WERI-Rb-1 (cell line): Measurements from ENCODE around the gene MAP4K4.

ENCODE experiments used
- DNase-seq: peaks from one replicate; pipeline ENCODE4 v3.0.0-alpha.2; 2020
- H3K27ac ChIP-seq: fragments of 250-450 bp; sonication (Bioruptor Pico); 2 replicates; pipeline ENCODE4 v1.5.1; 2020; ENCODE audit warnings: mild to moderate bottlenecking, moderate library complexity
- H3K27me3 ChIP-seq: fragments of 250-450 bp; sonication (Bioruptor Pico); 2 replicates; pipeline ENCODE4 v1.5.1; 2021; ENCODE audit warnings: mild to moderate bottlenecking, low read depth, moderate library complexity; ENCODE audit not compliant: insufficient read depth, severe bottlenecking
- H3K36me3 ChIP-seq: fragments of 250-450 bp; sonication (Bioruptor Pico); 2 replicates; pipeline ENCODE4 v1.5.1; 2020; ENCODE audit warnings: mild to moderate bottlenecking, moderate library complexity
- H3K4me3 ChIP-seq: 2 replicates; pipeline ENCODE4 v1.5.1; 2011; ENCODE audit warnings: low read depth, mild to moderate bottlenecking, control low read depth, low read length
- H3K9me3 ChIP-seq: fragments of 250-450 bp; sonication (Bioruptor Pico); 2 replicates; pipeline ENCODE4 v1.5.1; 2021; ENCODE audit warnings: mild to moderate bottlenecking, moderate library complexity; ENCODE audit not compliant: severe bottlenecking
- CTCF ChIP-seq: IDR thresholded peaks from 2 replicates; pipeline ENCODE4 v1.5.1; 2011; ENCODE audit warnings: low read depth, mild to moderate bottlenecking, control low read depth, inconsistent platforms, low read length

The MAP4K4 gene

DNA sequence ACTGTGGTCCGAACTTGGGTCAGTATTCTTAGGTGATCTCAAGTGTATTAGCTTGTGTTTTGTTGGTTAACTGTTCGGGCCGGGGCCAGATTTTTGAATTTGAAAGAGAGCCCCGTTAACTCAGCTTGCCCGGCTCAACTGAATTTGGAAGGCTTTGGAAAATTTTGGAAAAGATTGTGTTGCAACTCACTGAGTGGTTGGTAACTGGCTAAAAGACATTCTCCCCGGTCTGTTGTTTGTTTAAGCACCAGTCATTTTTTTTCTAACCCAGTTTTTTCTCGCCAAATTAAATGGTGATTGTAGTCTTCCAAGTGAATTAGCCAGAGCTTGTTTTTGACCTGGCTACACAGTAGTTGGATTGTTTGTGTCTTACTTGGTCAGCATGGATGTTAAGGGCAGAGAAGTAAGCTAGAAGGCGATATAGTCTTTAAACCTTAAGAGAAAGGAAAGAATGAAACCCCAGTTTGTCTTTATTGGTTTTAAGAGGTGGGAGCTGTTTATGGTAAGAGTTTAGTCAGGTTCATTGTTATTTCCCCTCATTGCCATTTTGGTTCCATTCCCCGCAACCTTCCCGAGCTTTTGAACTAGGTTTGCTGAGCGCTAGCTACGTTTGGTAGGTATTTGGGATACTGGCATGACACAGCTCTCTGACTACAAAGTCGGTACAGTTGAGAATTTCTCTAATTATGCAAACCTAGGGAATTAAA lies 2.4 kb downstream of the MAP4K4 start:
- no peak for TF ChIP-seq CTCF
- Histone ChIP-seq H3K4me3 (peak overlapping the region; percentile 98), H3K36me3 (peaks cover 31% of the 10 kb centered on the region), H3K27me3 (no peaks in the 10 kb centered on the region), H3K9me3 (no peaks in the 10 kb centered on the region), H3K27ac (no peak overlapping the region)
- DNase-seq = no peak

DNA sequence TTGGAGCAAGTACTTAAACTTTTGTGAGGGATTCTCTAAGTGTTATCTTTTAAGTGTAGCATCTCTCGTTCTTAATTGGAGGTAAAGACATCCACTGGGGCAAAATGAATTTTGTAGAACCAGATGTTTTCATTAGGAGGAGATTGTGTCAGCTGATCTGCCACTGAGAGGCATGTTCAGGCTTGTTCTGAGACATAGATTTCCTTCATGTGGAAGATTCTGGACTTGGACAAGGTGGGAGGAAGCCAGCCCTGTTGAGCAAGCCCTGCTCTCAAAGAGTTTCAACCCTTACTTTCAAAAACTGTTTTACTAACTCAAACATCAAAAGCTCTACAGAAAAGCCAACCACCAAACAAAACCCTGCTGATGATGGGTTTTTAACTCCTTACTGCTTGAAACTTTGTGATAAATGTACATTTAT lies 6.5 kb downstream of the MAP4K4 start:
- no peak for TF ChIP-seq CTCF
- Histone ChIP-seq H3K36me3 (peaks cover 46% of the 10 kb centered on the region), H3K27me3 (no peaks in the 10 kb centered on the region), H3K4me3 (no peak overlapping the region), H3K27ac (no peak overlapping the region; the same call in 1 of the 2 replicates), H3K9me3 (no peaks in the 10 kb centered on the region)
- no peak for DNase-seq

- DNase-seq = no peak
- Histone ChIP-seq H3K27me3 (no peaks in the 10 kb centered on the region), H3K36me3 (peaks cover 46% of the 10 kb centered on the region), H3K27ac (no peak overlapping the region), H3K4me3 (no peak overlapping the region), H3K9me3 (no peaks in the 10 kb centered on the region)
- no peak for TF ChIP-seq CTCF
Observed at GRCh38 chr2:101704816-101705578, 7.5 kb downstream of the MAP4K4 start.

DNA sequence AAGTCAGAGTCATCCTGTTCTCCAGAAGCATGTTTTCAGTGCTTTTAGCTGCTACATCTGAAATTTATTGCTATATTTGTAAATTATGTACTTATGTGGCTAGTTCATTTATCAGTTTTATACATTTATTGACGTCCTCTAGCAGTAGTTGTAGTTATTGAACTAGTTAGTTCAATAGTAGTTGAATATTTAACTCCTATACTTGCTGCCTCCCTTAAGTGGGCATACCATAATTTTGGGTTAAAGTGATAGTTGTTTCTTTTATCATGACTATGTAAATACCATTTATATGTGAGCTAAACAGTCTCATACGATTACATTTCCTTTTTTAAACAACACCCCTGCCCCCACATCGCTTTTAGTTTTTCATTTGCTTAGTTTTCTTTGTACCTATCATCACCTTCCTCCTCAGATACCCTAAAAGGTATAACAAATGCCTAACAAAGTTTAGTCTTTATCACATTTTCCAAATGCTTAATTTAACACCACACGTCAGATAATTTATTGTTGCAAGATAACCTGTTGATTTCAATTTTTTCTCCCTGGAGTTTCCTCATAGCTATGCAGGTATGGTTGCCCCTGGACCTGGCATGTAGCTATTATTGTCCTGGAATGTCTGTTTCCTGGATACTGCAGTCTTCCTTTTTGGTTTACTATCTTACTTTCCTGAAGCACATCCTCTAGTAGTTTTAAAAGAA lies 8.8 kb downstream of the MAP4K4 start:
- peaks cover 49% of the 10 kb centered on the region for H3K36me3 ChIP-seq
- TF ChIP-seq CTCF = no peak
- no peak overlapping the region for H3K27ac ChIP-seq

DNA sequence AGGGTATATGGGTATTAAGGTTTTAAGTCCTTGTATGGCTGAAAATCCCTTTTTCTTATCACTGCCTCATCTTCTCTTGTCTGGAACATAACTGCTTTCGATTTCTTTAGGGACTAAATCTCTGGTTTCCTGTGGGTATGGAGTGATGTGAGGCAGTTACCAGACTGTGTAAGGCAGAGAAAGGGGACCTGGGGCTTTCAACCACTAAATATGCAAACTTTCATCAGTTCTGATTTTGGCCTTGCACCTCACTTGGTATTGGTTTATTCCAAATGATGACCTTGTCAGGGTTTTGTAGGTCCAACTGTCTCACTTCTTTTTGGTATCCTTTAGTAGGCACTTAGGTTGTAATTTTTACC lies 9.3 kb downstream of the MAP4K4 start:
- Histone ChIP-seq H3K27me3 (no peaks in the 10 kb centered on the region), H3K9me3 (no peaks in the 10 kb centered on the region), H3K4me3 (no peak overlapping the region), H3K36me3 (peaks cover 48% of the 10 kb centered on the region), H3K27ac (no peak overlapping the region)
- no peak for DNase-seq
- TF ChIP-seq CTCF = no peak

More for the DNA sequence above, 8.8 kb downstream of the MAP4K4 start:
- Histone ChIP-seq H3K9me3 (no peaks in the 10 kb centered on the region), H3K27me3 (no peaks in the 10 kb centered on the region), H3K4me3 (no peak overlapping the region)
- DNase-seq = no peak
